HL-60 (cell line): ENCODE data around the gene GPR146.

ENCODE experiments used
- DNase-seq, 2 experiments: peaks; one replicate each; pipeline ENCODE4 v3.0.0-alpha.2; 2010 to 2020; ENCODE audit warnings: low read depth in 1 of 2, low spot score in 1 of 2
- H3K27ac ChIP-seq: fragments of 250-450 bp; sonication (Bioruptor Pico); replicated peaks from 2 replicates; pipeline ENCODE4 v1.5.1; 2020; ENCODE audit warnings: mild to moderate bottlenecking, moderate library complexity
- H3K27me3 ChIP-seq: fragments of 250-450 bp; sonication (Bioruptor Pico); 2 replicates; pipeline ENCODE4 v1.5.1; 2021; ENCODE audit warnings: mild to moderate bottlenecking, moderate library complexity; ENCODE audit not compliant: insufficient read depth, poor library complexity, severe bottlenecking
- H3K4me3 ChIP-seq: replicated peaks from 2 replicates; pipeline ENCODE4 v1.5.1; 2011; ENCODE audit warnings: mild to moderate bottlenecking, control low read depth, low read length; ENCODE audit not compliant: insufficient read depth
- GABPA ChIP-seq: IDR thresholded peaks from 2 replicates; pipeline ENCODE4 v1.6.1; 2012; ENCODE audit warnings: low read depth
- POLR2AphosphoS5 ChIP-seq: IDR thresholded peaks from 2 replicates; pipeline ENCODE4 v1.6.1; 2012; ENCODE audit warnings: low read depth
- REST ChIP-seq: IDR thresholded peaks from 2 replicates; pipeline ENCODE4 v1.6.1; 2012; ENCODE audit warnings: low read depth; ENCODE audit not compliant: insufficient replicate concordance
- SPI1 ChIP-seq: IDR thresholded peaks from 2 replicates; pipeline ENCODE4 v1.6.1; 2012; ENCODE audit warnings: low read depth, mild to moderate bottlenecking, borderline replicate concordance
- TF ChIP-seq, protein P1 (sequence below): IDR thresholded peaks from one replicate; pipeline ENCODE4 v1.5.1; 2011; ENCODE audit warnings: low read length, control low read depth, inconsistent platforms; ENCODE audit not compliant: insufficient read depth

GPR146 gene

DNA sequence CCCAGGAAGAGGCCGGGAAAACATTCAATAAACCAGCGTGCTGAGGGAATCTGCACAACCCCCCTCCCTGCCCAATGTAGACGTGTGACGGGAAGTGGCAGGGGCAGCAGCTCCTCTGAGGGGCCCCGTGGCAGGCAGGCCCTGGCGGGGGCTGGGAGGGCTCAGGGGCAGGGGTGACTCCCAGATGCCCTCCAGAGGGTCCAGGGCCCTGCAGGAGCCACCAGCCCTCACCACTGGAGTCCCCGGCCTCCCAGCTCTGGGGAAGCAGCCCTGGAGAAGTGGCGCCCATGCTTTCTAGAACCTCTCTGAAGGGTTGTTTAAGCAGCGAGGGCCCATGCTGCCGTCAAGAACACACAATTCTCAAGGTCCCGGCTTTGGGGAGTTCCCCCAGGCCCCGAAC, 35.2 kb downstream of the GPR146 start:
- no peak for TF ChIP-seq REST
- TF ChIP-seq, protein P1, sequence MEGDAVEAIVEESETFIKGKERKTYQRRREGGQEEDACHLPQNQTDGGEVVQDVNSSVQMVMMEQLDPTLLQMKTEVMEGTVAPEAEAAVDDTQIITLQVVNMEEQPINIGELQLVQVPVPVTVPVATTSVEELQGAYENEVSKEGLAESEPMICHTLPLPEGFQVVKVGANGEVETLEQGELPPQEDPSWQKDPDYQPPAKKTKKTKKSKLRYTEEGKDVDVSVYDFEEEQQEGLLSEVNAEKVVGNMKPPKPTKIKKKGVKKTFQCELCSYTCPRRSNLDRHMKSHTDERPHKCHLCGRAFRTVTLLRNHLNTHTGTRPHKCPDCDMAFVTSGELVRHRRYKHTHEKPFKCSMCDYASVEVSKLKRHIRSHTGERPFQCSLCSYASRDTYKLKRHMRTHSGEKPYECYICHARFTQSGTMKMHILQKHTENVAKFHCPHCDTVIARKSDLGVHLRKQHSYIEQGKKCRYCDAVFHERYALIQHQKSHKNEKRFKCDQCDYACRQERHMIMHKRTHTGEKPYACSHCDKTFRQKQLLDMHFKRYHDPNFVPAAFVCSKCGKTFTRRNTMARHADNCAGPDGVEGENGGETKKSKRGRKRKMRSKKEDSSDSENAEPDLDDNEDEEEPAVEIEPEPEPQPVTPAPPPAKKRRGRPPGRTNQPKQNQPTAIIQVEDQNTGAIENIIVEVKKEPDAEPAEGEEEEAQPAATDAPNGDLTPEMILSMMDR = no peak
- no peak for TF ChIP-seq GABPA
- TF ChIP-seq POLR2AphosphoS5 = no peak
- no peak for TF ChIP-seq SPI1
- Histone ChIP-seq H3K4me3 (no peak overlapping the region), H3K27me3 (no peaks in the 10 kb centered on the region), H3K27ac (no peak overlapping the region)
- DNase-seq = no peak

GRCh38 chr7:1080252-1080920, 36.0 kb downstream of the GPR146 start:
- TF ChIP-seq REST (no peak), GABPA (no peak)

DNA sequence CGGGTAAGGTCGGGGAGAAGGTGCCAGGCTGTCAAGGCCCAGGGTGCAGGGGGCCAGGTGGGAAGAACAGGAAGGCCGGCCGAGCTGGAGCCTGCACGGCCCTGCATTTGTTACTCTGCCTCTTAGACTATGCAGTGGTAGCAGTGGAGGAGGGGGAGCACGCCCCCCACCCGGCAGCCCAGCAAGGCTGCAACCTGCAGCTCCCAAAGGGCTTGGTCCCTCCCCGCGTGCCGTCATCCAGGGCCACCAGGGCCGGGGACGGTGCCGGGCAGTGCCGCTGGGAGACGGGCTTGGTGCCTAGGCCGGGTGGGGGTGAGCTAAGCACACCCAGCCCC, 36.5 kb downstream of the GPR146 start:
- no peak overlapping the region for H3K4me3 ChIP-seq
- DNase-seq = no peak
- TF ChIP-seq REST = no peak
- TF ChIP-seq POLR2AphosphoS5 = no peak
- TF ChIP-seq GABPA = no peak
- TF ChIP-seq SPI1 = no peak
- TF ChIP-seq, protein P1 = no peak
- H3K27ac ChIP-seq = no peak overlapping the region
- H3K27me3 ChIP-seq = no peaks in the 10 kb centered on the region

More at GRCh38 chr7:1080252-1080920, 36.0 kb downstream of the GPR146 start:
- no peak overlapping the region for H3K27ac ChIP-seq
- H3K4me3 ChIP-seq = no peak overlapping the region
- no peak for DNase-seq
- no peaks in the 10 kb centered on the region for H3K27me3 ChIP-seq

DNA sequence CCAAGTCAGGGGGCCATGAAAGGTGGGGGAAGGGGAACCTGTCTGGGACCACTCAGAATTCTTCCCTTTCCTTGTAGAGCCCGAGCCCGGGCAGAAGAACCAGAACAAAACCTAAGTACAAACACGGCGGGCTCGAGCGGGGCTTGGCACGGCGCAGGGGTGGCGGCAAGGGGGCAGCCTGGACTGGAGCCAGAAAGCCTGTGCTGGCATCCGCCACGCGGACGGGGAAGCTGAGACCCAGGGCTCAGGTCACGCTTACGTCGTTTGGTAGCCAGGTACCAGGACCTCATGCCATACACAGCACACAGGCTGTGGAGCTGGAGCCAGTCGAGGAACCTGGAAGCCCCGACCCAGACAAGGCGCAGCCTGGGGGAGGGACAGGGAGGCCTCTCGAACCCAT, 37.0 kb downstream of the GPR146 start:
- Histone ChIP-seq H3K27me3 (no peaks in the 10 kb centered on the region), H3K27ac (no peak overlapping the region), H3K4me3 (no peak overlapping the region)
- DNase-seq = no peak
- TF ChIP-seq, protein P1 = no peak
- TF ChIP-seq GABPA (no peak), SPI1 (no peak), REST (no peak), POLR2AphosphoS5 (no peak)
